ENCODE measurements around the gene DNAL4. TPM values are rescaled to one million over a fixed set of nuclear protein-coding genes. Genes with fewer than 3 reads are reported as not detected.

DNAL4 gene
- total RNA-seq = 27.1 and 28.0 TPM in 2 replicates
- long read RNA-seq, transcript DNAL4-201 (4 exons, 1,504 nt) = major isoform, 6 of 8 reads
- long read RNA-seq, partial matches to known transcripts = 0 of 8 reads
- long read RNA-seq, other reads (novel, unspliced or antisense) = 0 of 8 reads

GRCh38 chr22:38793721-38794466, at the start of gene DNAL4:
Gene DNAL4 (minus strand): TSS chr22:38794143. CDS start chr22:38782731, 11,412 bp downstream.
- Mint-ChIP-seq H3K36me3 (ENCODE audit: insufficient read depth) (no peaks in the 10 kb centered on the region), H3K4me1 (ENCODE audit: low read depth) (peaks cover 6% of the 10 kb centered on the region), H3K9me3 (ENCODE audit: low read depth) (no peaks in the 10 kb centered on the region), H3K27me3 (peaks cover 38% of the 10 kb centered on the region), H3K27ac (peak within 1 kb of the TSS; percentile 74), H3K4me3 (ENCODE audit: low read depth) (peak within 1 kb of the TSS; percentile 88)
- DNase-seq (ENCODE audit: low spot score, unreplicated experiment) = peak; percentile 76
- no peak for TF ChIP-seq CTCF (IDR thresholded peaks at IDR 0.05; ENCODE audit: unreplicated experiment)

- Mint-ChIP-seq H3K4me1 (ENCODE audit: low read depth) (peaks cover 1% of the 10 kb centered on the region), H3K27ac (no peak overlapping the region), H3K27me3 (peaks cover 68% of the 10 kb centered on the region), H3K4me3 (ENCODE audit: low read depth) (no peak overlapping the region), H3K36me3 (ENCODE audit: insufficient read depth) (no peaks in the 10 kb centered on the region), H3K9me3 (ENCODE audit: low read depth) (no peaks in the 10 kb centered on the region)
- DNase-seq (ENCODE audit: low spot score, unreplicated experiment) = peak; percentile 48
- peak; percentile 51 for TF ChIP-seq CTCF (IDR thresholded peaks at IDR 0.05; ENCODE audit: unreplicated experiment)
These were observed 49.3 kb upstream of the DNAL4 start for GRCh38 chr22:38843201-38843656.

- Mint-ChIP-seq H3K4me3 (ENCODE audit: low read depth) (peak overlapping the region; percentile 71), H3K27me3 (peaks cover 65% of the 10 kb centered on the region), H3K4me1 (ENCODE audit: low read depth) (peaks cover 1% of the 10 kb centered on the region), H3K9me3 (ENCODE audit: low read depth) (no peaks in the 10 kb centered on the region), H3K27ac (no peak overlapping the region), H3K36me3 (ENCODE audit: insufficient read depth) (no peaks in the 10 kb centered on the region)
- no peak for DNase-seq (ENCODE audit: low spot score, unreplicated experiment)
- TF ChIP-seq CTCF (IDR thresholded peaks at IDR 0.05; ENCODE audit: unreplicated experiment) = no peak
These were observed 48.7 kb upstream of the DNAL4 start for GRCh38 chr22:38842512-38843200.

- peaks cover 60% of the 10 kb centered on the region for H3K27me3 Mint-ChIP-seq
- no peaks in the 10 kb centered on the region for H3K9me3 Mint-ChIP-seq (ENCODE audit: low read depth)
- no peak overlapping the region for H3K4me3 Mint-ChIP-seq (ENCODE audit: low read depth)
- H3K36me3 Mint-ChIP-seq (ENCODE audit: insufficient read depth) = no peaks in the 10 kb centered on the region
- peaks cover 1% of the 10 kb centered on the region for H3K4me1 Mint-ChIP-seq (ENCODE audit: low read depth)
- TF ChIP-seq CTCF (IDR thresholded peaks at IDR 0.05; ENCODE audit: unreplicated experiment) = no peak
- no peak for DNase-seq (ENCODE audit: low spot score, unreplicated experiment)
- no peak overlapping the region for H3K27ac Mint-ChIP-seq
These were observed 47.7 kb upstream of the DNAL4 start for GRCh38 chr22:38841635-38842034.

GRCh38 chr22:38841211-38841610, 47.3 kb upstream of the DNAL4 start:
- no peak for DNase-seq (ENCODE audit: low spot score, unreplicated experiment)
- Mint-ChIP-seq H3K27me3 (peaks cover 58% of the 10 kb centered on the region), H3K4me3 (ENCODE audit: low read depth) (no peak overlapping the region), H3K9me3 (ENCODE audit: low read depth) (no peaks in the 10 kb centered on the region), H3K4me1 (ENCODE audit: low read depth) (peaks cover 1% of the 10 kb centered on the region), H3K36me3 (ENCODE audit: insufficient read depth) (no peaks in the 10 kb centered on the region), H3K27ac (no peak overlapping the region)
- TF ChIP-seq CTCF (IDR thresholded peaks at IDR 0.05; ENCODE audit: unreplicated experiment) = no peak
